ENCODE data around the gene ACSM4.

DNA sequence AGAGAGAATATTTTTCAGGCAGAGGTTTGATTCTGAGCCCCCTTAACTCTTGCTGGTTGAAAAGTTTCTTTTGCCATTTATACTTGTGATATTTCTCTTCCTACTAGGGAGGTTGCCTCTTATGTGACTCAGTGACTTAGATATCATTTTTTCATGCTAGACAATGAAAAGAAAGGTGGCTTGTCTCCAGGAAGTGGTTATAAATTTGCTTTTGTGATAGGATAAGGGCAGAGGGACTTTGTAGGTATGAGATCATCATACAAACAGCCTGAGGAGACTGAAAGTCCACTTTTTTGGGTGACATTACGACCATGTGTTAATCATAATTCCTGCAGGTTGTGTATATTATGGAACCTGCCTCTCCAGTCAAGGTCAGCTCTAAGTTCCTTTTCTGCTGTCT lies 35.8 kb downstream of the ACSM4 start:
- TF ChIP-seq CTCF (IDR thresholded peaks at IDR 0.05 in 8 of 11, conservative IDR thresholded peaks at IDR 0.05 in 3 of 11): no peak
- no peak for TF ChIP-seq POLR2A (IDR thresholded peaks at IDR 0.05)

All from spleen (tissue), 7 donors.